ENCODE measurements around the gene NF1.

GRCh38 chr17:31397256-31397939 lies 302.6 kb downstream of the NF1 start:
- TF ChIP-seq, protein P1, sequence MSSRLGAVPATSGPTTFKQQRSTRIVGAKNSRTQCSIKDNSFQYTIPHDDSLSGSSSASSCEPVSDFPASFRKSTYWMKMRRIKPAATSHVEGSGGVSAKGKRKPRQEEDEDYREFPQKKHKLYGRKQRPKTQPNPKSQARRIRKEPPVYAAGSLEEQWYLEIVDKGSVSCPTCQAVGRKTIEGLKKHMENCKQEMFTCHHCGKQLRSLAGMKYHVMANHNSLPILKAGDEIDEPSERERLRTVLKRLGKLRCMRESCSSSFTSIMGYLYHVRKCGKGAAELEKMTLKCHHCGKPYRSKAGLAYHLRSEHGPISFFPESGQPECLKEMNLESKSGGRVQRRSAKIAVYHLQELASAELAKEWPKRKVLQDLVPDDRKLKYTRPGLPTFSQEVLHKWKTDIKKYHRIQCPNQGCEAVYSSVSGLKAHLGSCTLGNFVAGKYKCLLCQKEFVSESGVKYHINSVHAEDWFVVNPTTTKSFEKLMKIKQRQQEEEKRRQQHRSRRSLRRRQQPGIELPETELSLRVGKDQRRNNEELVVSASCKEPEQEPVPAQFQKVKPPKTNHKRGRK (CRISPR knock-in tag; IDR thresholded peaks at IDR 0.05; ENCODE audit: borderline replicate concordance) = no peak
- TF ChIP-seq, protein P2, sequence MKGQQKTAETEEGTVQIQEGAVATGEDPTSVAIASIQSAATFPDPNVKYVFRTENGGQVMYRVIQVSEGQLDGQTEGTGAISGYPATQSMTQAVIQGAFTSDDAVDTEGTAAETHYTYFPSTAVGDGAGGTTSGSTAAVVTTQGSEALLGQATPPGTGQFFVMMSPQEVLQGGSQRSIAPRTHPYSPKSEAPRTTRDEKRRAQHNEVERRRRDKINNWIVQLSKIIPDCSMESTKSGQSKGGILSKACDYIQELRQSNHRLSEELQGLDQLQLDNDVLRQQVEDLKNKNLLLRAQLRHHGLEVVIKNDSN (CRISPR knock-in tag; IDR thresholded peaks at IDR 0.05) = no peak
- TF ChIP-seq NR2C2 (CRISPR knock-in tag; IDR thresholded peaks at IDR 0.05) (no peak), ELF4 (CRISPR knock-in tag; IDR thresholded peaks at IDR 0.05; ENCODE audit: low read depth) (no peak), RELA (CRISPR knock-in tag; IDR thresholded peaks at IDR 0.05; ENCODE audit: borderline replicate concordance) (no peak)
- TF ChIP-seq, protein P3, sequence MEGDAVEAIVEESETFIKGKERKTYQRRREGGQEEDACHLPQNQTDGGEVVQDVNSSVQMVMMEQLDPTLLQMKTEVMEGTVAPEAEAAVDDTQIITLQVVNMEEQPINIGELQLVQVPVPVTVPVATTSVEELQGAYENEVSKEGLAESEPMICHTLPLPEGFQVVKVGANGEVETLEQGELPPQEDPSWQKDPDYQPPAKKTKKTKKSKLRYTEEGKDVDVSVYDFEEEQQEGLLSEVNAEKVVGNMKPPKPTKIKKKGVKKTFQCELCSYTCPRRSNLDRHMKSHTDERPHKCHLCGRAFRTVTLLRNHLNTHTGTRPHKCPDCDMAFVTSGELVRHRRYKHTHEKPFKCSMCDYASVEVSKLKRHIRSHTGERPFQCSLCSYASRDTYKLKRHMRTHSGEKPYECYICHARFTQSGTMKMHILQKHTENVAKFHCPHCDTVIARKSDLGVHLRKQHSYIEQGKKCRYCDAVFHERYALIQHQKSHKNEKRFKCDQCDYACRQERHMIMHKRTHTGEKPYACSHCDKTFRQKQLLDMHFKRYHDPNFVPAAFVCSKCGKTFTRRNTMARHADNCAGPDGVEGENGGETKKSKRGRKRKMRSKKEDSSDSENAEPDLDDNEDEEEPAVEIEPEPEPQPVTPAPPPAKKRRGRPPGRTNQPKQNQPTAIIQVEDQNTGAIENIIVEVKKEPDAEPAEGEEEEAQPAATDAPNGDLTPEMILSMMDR (IDR thresholded peaks at IDR 0.05) = no peak
